Activated T-helper 2 cell treated with anti-CD3 and anti-CD28 coated beads, Interferon-gamma antibody, Interleukin-2, Interleukin-4, amounts not matched to agents 10 μg/mL and 5 μg/mL and 100 μg/mL, durations not matched to agents 14 hours and 24 hours and 36 hours (primary cell): ENCODE results near the gene AGBL5. TPM values are rescaled to one million over a fixed set of nuclear protein-coding genes. Genes with fewer than 3 reads are reported as not detected.
"Not testable (repeated sequence)": the region's sequence is repeated elsewhere in the genome, so short reads cannot be mapped to it uniquely, and the experiment has no call there.

ENCODE experiments used
- DNase-seq: peaks from one replicate; pipeline ENCODE4 v3.0.0; 2021; ENCODE audit warnings: low spot score
- H3K27ac Mint-ChIP-seq: one replicate; pipeline ENCODE4 v1.8.0; 2021; ENCODE audit warnings: mixed read lengths
- H3K27me3 Mint-ChIP-seq: one replicate; pipeline ENCODE4 v1.8.0; 2021; ENCODE audit warnings: low read depth, mixed read lengths
- H3K36me3 Mint-ChIP-seq: one replicate; pipeline ENCODE4 v1.8.0; 2021; ENCODE audit warnings: low read depth, mixed read lengths
- H3K4me1 Mint-ChIP-seq: one replicate; pipeline ENCODE4 v1.8.0; 2021; ENCODE audit warnings: low read depth, mixed read lengths
- H3K4me3 Mint-ChIP-seq: one replicate; pipeline ENCODE4 v1.8.0; 2021; ENCODE audit warnings: low read depth, mild to moderate bottlenecking, moderate library complexity, mixed read lengths
- H3K9me3 Mint-ChIP-seq: one replicate; pipeline ENCODE4 v1.8.0; 2021; ENCODE audit warnings: mixed read lengths
- intact Hi-C: fragments of 100-400 bp; cut with micrococcal nuclease; formaldehyde crosslinking; loops from one replicate; pipeline ENCODE4 v1.15.1; 2023
- total RNA-seq: library from RNA; stranded (reverse); gene quantifications from 2 replicates; pipeline ENCODE4 v1.2.3, GENCODE V29; 2022

Gene AGBL5
- total RNA-seq, 1 donor from 2014 or later: 13.8 TPM

- peak overlapping the region; percentile 98 for H3K4me3 Mint-ChIP-seq
Measured at GRCh38 chr2:27069436-27069835, 18.0 kb downstream of the AGBL5 start.

GRCh38 chr2:27069961-27070618 is 18.6 kb downstream of the AGBL5 start:
- H3K4me3 Mint-ChIP-seq: peak overlapping the region; percentile 98
- H3K4me1 Mint-ChIP-seq: peaks cover 44% of the 10 kb centered on the region
- H3K27ac Mint-ChIP-seq: peak overlapping the region; percentile 47
- peaks cover 52% of the 10 kb centered on the region for H3K36me3 Mint-ChIP-seq
- H3K27me3 Mint-ChIP-seq: no peaks in the 10 kb centered on the region
- DNase-seq: no peak
- intact Hi-C loops: no loop called here
- H3K9me3 Mint-ChIP-seq: no peaks in the 10 kb centered on the region

More at GRCh38 chr2:27069436-27069835, 18.0 kb downstream of the AGBL5 start:
- intact Hi-C loops: no loop called here
- Mint-ChIP-seq H3K9me3 (no peaks in the 10 kb centered on the region), H3K27ac (peak overlapping the region; percentile 47), H3K27me3 (no peaks in the 10 kb centered on the region), H3K4me1 (peaks cover 38% of the 10 kb centered on the region), H3K36me3 (peaks cover 55% of the 10 kb centered on the region)
- DNase-seq: no peak

GRCh38 chr2:27070653-27071276 is 19.3 kb downstream of the AGBL5 start:
- intact Hi-C loops: loop anchor here (1.0 kb wide), 3 partner anchors 11 to 20 kb away; partner anchors contain the start of gene KHK
- H3K4me3 Mint-ChIP-seq: peak overlapping the region; percentile 98
- no peak for DNase-seq
- H3K27me3 Mint-ChIP-seq: no peaks in the 10 kb centered on the region
- H3K36me3 Mint-ChIP-seq: peaks cover 45% of the 10 kb centered on the region
- no peaks in the 10 kb centered on the region for H3K9me3 Mint-ChIP-seq
- H3K27ac Mint-ChIP-seq: peak overlapping the region; percentile 90
- peaks cover 46% of the 10 kb centered on the region for H3K4me1 Mint-ChIP-seq

- peak; percentile 89 for DNase-seq
- peaks cover 49% of the 10 kb centered on the region for H3K4me1 Mint-ChIP-seq
- peak within 1 kb of the TSS; percentile 98 for H3K4me3 Mint-ChIP-seq
- peak within 1 kb of the TSS; percentile 90 for H3K27ac Mint-ChIP-seq
- no peaks in the 10 kb centered on the region for H3K9me3 Mint-ChIP-seq
- H3K36me3 Mint-ChIP-seq: peaks cover 38% of the 10 kb centered on the region
- intact Hi-C loops: loop anchor here (1.0 kb wide), 3 partner anchors 10 to 21 kb away; partner anchors contain the start of gene KHK
- H3K27me3 Mint-ChIP-seq: no peaks in the 10 kb centered on the region
Measured at GRCh38 chr2:27071277-27071989, 20.0 kb downstream of the AGBL5 start, which contains the start of gene OST4. Gene OST4, minus strand, starts transcription at chr2:27071654.

DNA sequence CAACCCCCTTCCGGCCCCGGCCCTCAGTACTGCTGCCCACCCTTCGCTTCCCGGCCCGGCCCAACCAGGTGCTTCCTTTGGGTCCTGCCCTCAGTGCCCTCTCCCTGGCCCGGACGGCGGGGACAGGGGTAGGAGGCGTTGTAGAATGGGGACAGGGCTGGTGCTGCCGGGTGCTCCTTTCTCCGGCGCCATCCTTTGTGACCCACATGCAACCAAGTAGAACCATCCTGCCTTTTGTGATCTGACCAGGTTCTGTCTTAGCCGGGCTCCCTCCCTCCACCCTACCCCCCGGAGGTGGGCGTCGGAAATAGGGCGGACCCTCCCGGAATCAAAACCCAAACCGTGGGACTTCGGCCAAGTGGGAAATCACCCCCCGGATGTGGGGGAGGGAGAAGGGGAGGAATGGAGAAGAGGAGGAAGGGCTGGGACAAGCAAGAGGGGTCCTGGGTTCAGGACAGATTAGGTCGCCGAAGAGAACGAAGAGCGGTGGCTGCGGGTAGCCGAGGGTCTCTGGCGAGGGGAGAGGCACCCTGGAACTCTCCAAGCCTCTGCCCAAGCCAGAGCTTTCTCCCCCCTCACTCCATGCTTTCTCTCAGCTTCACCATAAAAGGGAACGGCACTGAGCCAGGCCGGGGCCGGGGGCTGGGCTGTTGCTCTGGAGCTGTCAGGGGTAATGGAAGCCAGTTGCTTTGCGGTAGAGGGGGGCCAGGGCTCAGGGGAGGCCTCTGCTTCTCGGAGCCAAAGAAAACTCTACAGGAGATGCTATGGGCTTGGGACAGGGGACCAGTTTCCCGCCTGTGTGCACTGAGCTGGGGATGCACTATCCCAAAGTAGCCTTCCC is 20.7 kb downstream of the AGBL5 start:
- peak overlapping the region; percentile 73 for H3K4me3 Mint-ChIP-seq

DNA sequence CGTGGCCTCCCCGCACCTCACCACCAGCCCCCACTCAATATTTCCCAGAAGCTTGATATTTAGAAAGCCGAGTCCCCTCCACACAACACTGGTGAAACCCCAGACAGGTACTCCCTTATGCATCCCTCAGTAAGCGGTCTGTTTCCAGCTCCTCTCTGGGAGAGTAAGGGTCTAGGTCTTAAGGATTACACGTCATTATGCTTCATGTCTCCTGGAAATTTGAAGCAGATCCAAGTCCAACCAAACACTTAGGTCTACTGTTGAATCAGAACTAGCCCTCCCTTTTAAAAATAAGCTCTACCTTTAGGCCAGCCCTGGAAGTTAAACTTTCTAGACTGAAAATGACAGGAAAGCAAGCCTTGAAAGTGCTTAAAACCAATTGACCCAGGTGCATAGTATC is 21.5 kb downstream of the AGBL5 start:
- intact Hi-C loops: no loop called here
- Mint-ChIP-seq H3K4me3 (peak overlapping the region; percentile 73), H3K9me3 (no peaks in the 10 kb centered on the region), H3K4me1 (peaks cover 56% of the 10 kb centered on the region), H3K27ac (peak overlapping the region; percentile 70), H3K36me3 (peaks cover 30% of the 10 kb centered on the region), H3K27me3 (no peaks in the 10 kb centered on the region)
- DNase-seq: no peak

More for the DNA sequence above, 20.7 kb downstream of the AGBL5 start:
- H3K27me3 Mint-ChIP-seq: no peaks in the 10 kb centered on the region
- intact Hi-C loops: loop anchor here (1.0 kb wide), 3 partner anchors 9 to 22 kb away; partner anchors contain the start of gene KHK
- peak overlapping the region; percentile 70 for H3K27ac Mint-ChIP-seq
- DNase-seq: no peak
- H3K36me3 Mint-ChIP-seq: peaks cover 37% of the 10 kb centered on the region
- peaks cover 54% of the 10 kb centered on the region for H3K4me1 Mint-ChIP-seq
- no peaks in the 10 kb centered on the region for H3K9me3 Mint-ChIP-seq

GRCh38 chr2:27073782-27074181 is 22.3 kb downstream of the AGBL5 start:
- Mint-ChIP-seq H3K27ac (peak overlapping the region; percentile 27), H3K27me3 (no peaks in the 10 kb centered on the region), H3K4me1 (peaks cover 56% of the 10 kb centered on the region), H3K36me3 (peaks cover 21% of the 10 kb centered on the region), H3K4me3 (no peak overlapping the region), H3K9me3 (no peaks in the 10 kb centered on the region)
- intact Hi-C loops: no loop called here
- DNase-seq: no peak

- intact Hi-C loops: no loop called here
- no peak for DNase-seq
- no peak overlapping the region for H3K4me3 Mint-ChIP-seq
- peaks cover 46% of the 10 kb centered on the region for H3K4me1 Mint-ChIP-seq
- peak overlapping the region; percentile 80 for H3K27ac Mint-ChIP-seq
- H3K9me3 Mint-ChIP-seq: no peaks in the 10 kb centered on the region
- H3K27me3 Mint-ChIP-seq: no peaks in the 10 kb centered on the region
- H3K36me3 Mint-ChIP-seq: peaks cover 10% of the 10 kb centered on the region
Measured at GRCh38 chr2:27074738-27075565, 23.5 kb downstream of the AGBL5 start.

GRCh38 chr2:27075566-27075871 is 24.1 kb downstream of the AGBL5 start:
- not testable (repeated sequence) for H3K4me3 Mint-ChIP-seq

GRCh38 chr2:27076323-27076722 is 24.9 kb downstream of the AGBL5 start:
- DNase-seq: no peak
- Mint-ChIP-seq H3K4me3 (no peak overlapping the region), H3K4me1 (peaks cover 50% of the 10 kb centered on the region), H3K9me3 (no peaks in the 10 kb centered on the region), H3K27me3 (no peaks in the 10 kb centered on the region), H3K27ac (peak overlapping the region; percentile 73), H3K36me3 (no peaks in the 10 kb centered on the region)
- intact Hi-C loops: no loop called here

More at GRCh38 chr2:27075566-27075871, 24.1 kb downstream of the AGBL5 start:
- H3K36me3 Mint-ChIP-seq, H3K9me3 Mint-ChIP-seq, DNase-seq, H3K27me3 Mint-ChIP-seq, intact Hi-C loops: not testable (repeated sequence)
- peak overlapping the region; percentile 80 for H3K27ac Mint-ChIP-seq
- H3K4me1 Mint-ChIP-seq: peaks cover 45% of the 10 kb centered on the region

- Mint-ChIP-seq H3K4me1 (peaks cover 52% of the 10 kb centered on the region), H3K27ac (no peak overlapping the region)
- intact Hi-C loops: no loop called here
Measured at GRCh38 chr2:27077231-27077630, 25.8 kb downstream of the AGBL5 start.

More at GRCh38 chr2:27077231-27077630, 25.8 kb downstream of the AGBL5 start:
- H3K27me3 Mint-ChIP-seq: no peaks in the 10 kb centered on the region
- DNase-seq: no peak
- no peaks in the 10 kb centered on the region for H3K36me3 Mint-ChIP-seq
- no peak overlapping the region for H3K4me3 Mint-ChIP-seq
- no peaks in the 10 kb centered on the region for H3K9me3 Mint-ChIP-seq
